Amygdala (tissue), 56 donors: ENCODE results near the gene QRICH2.
"Not testable (repeated sequence)": the region's sequence is repeated elsewhere in the genome, so short reads cannot be mapped to it uniquely, and the experiment has no call there.

Source experiments
- DNase-seq, 56 donors: peaks; one replicate each; lab custom pipeline; 2025; lab: John Stamatoyannopoulos, UW

The QRICH2 gene

DNA sequence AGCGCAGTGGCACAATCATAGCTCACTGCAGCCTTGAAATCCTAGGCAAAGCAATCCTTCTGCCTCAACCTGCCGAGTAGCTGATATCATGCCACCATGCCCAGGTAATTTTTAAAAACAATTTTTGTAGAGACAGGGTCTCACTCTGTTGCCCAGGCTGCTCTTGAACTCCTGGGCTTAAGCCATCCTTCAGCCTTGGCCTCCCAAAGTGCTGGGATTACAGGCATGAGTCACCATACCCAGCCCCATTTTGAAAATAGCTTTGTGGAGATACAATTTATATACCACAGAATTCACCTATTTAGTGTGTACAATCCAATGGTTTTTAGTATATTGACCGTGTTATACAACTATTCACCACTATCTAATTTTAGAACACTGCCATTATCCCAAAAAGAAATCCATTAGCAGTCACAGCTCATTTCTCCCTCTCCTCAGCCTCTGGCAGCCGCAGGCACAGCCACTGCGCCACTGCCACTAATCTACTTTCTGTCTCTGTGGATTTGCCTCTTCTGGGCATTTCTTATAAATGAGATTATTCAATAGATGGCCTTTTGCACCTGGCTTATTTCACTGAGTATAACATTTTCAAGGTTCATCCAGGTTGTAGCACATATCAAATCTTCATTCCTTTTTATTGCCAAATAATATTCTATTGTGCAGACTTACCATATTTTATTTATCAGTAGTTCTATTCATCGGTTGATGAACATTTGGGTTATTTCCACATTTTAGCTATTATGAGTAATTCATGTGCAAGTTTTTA, 74.3 kb downstream of the QRICH2 start:
- DNase-seq = no peak

DNA sequence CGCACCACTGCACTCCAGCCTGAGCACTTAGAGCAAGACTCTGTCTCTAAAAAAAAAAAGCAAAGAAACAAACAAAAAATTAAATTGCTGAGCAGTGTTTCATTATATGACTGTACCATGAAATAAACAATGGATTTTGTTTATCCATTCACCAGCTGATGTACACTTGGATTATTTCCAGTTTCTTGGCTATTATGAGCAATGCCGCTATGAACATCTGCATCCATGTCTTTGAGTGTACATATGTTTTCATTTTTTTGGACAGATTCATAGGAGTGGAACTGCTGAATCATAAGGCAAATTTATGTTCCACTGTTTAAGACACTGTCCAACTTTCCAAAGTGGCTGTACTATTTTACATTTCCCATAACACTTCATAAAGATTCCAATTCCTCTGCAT, 75.7 kb downstream of the QRICH2 start:
- DNase-seq = no peak

- DNase-seq = not testable (repeated sequence)
Measured at GRCh38 chr17:76226749-76227148, 81.3 kb downstream of the QRICH2 start.

GRCh38 chr17:76225373-76226086, 82.5 kb downstream of the QRICH2 start:
- DNase-seq = not testable (repeated sequence)
